Astrocyte of the cerebellum (primary cell): ENCODE measurements around the gene SMIM32.

Source experiments
- DNase-seq: peaks from one replicate; pipeline ENCODE4 v3.0.0-alpha.2; 2011; ENCODE audit warnings: low read depth
- H3K4me3 ChIP-seq: 2 replicates; pipeline ENCODE4 v1.5.1; 2011; ENCODE audit warnings: mild to moderate bottlenecking, low read depth, low read length, moderate library complexity
- CTCF ChIP-seq: IDR thresholded peaks from 2 replicates; pipeline ENCODE4 v1.5.1; 2012; ENCODE audit warnings: low read length, low read depth, moderate library complexity, mild to moderate bottlenecking; ENCODE audit errors: missing control alignments
- in situ Hi-C: cut with HindIII; loops from 2 replicates; pipeline ENCODE4 v1.10.0; 2017; ENCODE audit warnings: low sequenced_read_pairs

SMIM32 gene

GRCh38 chr5:136182618-136183017, 10.3 kb downstream of the SMIM32 start:
- DNase-seq, result no peak
- in situ Hi-C loops, result no loop called here
- TF ChIP-seq CTCF, result no peak
- no peak overlapping the region for H3K4me3 ChIP-seq

GRCh38 chr5:136174021-136174659, 18.8 kb downstream of the SMIM32 start:
- in situ Hi-C loops, result no loop called here
- peak; percentile 71 for TF ChIP-seq CTCF
- H3K4me3 ChIP-seq, result no peak overlapping the region
- peak; percentile 40 for DNase-seq

- TF ChIP-seq CTCF, result no peak
- in situ Hi-C loops, result no loop called here
- H3K4me3 ChIP-seq, result no peak overlapping the region
- DNase-seq, result no peak
Observed at GRCh38 chr5:136169218-136169617, 23.7 kb downstream of the SMIM32 start.

- no peak overlapping the region for H3K4me3 ChIP-seq
- no peak for TF ChIP-seq CTCF
- in situ Hi-C loops, result no loop called here
- DNase-seq, result no peak
Observed at GRCh38 chr5:136166909-136167308, 26.1 kb downstream of the SMIM32 start.

GRCh38 chr5:136164226-136164625, 28.7 kb downstream of the SMIM32 start:
- in situ Hi-C loops, result no loop called here
- no peak for DNase-seq
- TF ChIP-seq CTCF, result no peak
- no peak overlapping the region for H3K4me3 ChIP-seq

GRCh38 chr5:136162008-136162407, 31.0 kb downstream of the SMIM32 start:
- no peak for TF ChIP-seq CTCF
- no peak for DNase-seq
- no peak overlapping the region for H3K4me3 ChIP-seq
- in situ Hi-C loops, result no loop called here

- no peak overlapping the region for H3K4me3 ChIP-seq
- DNase-seq, result no peak
- in situ Hi-C loops, result no loop called here
- TF ChIP-seq CTCF, result no peak
Observed at GRCh38 chr5:136159457-136159856, 33.5 kb downstream of the SMIM32 start.
